Measurements from ENCODE around the gene CAGE1.

GRCh38 chr6:7292596-7293255 is 96.8 kb downstream of the CAGE1 start:
- TF ChIP-seq CTCF (conservative IDR thresholded peaks at IDR 0.05; ENCODE audit: low read depth in 2 of 2) (no peak), REST (IDR thresholded peaks at IDR 0.05; ENCODE audit: unreplicated experiment) (no peak)
